GM18505 (cell line): ENCODE results near the gene CREB5.
A peak's percentile ranks its signal among the peaks of the same experiment; 100 is the strongest.
"Not testable (repeated sequence)": the region's sequence is repeated elsewhere in the genome, so short reads cannot be mapped to it uniquely, and the experiment has no call there.

Source experiments
- ATAC-seq: cut with Tn5 transposase; IDR thresholded peaks from one replicate; pipeline ENCODE4 v1.9.1; 2021; ENCODE audit not compliant: unreplicated experiment
- POLR2A ChIP-seq: IDR thresholded peaks from 4 replicates; pipeline ENCODE4 v1.6.1; 2011; ENCODE audit warnings: borderline replicate concordance; ENCODE audit not compliant: insufficient read depth, insufficient read length; ENCODE audit errors: extremely low read depth

CREB5 gene

DNA sequence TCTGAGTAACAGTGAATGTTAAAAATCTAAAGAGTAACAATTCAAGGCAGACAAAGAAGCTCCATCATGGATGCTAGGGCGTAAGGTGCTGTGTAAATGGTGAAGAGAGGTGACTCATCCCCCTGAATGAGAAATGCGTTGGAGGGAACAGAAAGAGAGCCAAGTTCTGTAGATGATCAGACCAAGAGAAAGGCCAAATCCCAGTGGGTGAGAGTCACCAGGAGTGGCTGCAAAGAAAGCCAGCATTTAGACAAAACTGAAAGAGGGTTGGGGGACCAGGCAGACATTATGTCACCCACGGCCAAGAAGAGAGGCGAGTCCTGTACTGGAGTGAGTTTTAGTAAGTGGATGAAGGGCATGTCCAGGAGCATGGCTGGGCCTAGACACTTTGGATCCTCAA is 392.7 kb downstream of the CREB5 start:
- no peak for TF ChIP-seq POLR2A
- ATAC-seq = no peak

DNA sequence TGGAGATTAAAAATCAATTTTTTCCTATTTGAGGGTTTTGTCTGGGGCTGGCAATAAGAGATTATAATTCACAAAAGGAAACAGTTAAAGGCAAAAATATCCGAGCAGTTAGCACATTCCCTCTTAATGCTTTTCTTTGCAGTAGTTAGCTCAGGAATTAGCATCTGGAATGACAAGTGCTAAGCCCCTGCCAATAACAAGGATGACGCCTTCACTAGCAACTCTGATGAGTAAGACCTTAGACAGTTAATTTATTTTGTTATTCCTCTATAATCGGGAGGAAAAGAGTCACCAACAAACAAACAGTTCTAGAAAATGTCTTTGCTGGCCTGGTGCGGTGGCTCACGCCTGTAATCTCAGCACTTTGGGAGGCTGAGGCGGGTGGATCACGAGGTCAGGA is 394.5 kb downstream of the CREB5 start:
- no peak for ATAC-seq
- TF ChIP-seq POLR2A = no peak

DNA sequence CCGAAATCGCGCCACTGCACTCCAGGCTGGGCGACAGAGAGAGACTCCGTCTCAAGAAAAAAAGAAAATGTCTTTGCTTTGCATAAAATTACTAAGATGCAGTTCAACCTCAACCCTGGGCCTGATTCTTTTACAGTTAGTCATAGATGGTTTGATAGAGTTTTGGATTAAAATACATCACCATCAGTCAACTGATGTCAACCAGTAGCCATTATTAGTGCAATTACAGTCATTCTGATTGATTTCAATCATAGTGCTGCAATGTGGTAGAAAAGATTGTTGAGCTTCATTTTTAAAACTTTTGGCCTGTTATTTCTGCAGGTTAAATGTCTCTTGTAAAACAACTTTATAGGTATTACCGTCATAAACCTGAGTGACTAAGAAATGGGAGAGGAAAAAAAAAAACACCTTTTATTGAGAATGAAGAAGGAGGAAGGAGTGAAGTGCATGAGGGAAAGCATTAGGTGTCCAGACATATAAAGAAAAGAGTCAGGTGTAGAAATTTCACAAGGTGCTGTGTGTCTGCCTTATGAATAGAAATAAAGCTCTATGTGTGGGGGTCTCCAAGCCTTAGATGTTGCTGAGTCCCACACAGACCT is 395.2 kb downstream of the CREB5 start:
- TF ChIP-seq POLR2A = no peak
- no peak for ATAC-seq

GRCh38 chr7:28808796-28809533 is 396.6 kb downstream of the CREB5 start:
- ATAC-seq = no peak
- no peak for TF ChIP-seq POLR2A

- no peak for TF ChIP-seq POLR2A
- no peak for ATAC-seq
These were observed 398.7 kb downstream of the CREB5 start for GRCh38 chr7:28811008-28811407.

GRCh38 chr7:28811701-28812430 is 399.5 kb downstream of the CREB5 start:
- no peak for TF ChIP-seq POLR2A
- no peak for ATAC-seq

DNA sequence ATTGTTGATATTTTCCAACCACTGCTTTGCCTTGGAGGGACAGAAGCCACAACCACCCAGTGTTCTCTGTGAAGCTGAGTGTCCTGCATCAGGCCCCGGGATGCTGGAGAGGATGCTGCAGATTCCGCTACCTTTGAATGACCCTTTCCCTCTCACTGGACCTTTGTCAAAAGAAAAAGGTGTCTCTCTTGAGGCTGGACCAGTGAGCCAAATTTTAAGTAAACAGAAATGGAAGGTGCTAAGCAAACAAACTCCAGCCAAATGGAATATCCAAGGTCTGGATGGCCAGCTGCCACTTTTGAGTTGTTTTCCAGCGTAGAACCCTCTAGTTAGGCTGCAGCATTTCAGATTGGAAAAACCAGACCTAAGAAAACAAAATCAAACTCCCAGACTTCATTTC is 400.3 kb downstream of the CREB5 start:
- no peak for ATAC-seq
- no peak for TF ChIP-seq POLR2A

DNA sequence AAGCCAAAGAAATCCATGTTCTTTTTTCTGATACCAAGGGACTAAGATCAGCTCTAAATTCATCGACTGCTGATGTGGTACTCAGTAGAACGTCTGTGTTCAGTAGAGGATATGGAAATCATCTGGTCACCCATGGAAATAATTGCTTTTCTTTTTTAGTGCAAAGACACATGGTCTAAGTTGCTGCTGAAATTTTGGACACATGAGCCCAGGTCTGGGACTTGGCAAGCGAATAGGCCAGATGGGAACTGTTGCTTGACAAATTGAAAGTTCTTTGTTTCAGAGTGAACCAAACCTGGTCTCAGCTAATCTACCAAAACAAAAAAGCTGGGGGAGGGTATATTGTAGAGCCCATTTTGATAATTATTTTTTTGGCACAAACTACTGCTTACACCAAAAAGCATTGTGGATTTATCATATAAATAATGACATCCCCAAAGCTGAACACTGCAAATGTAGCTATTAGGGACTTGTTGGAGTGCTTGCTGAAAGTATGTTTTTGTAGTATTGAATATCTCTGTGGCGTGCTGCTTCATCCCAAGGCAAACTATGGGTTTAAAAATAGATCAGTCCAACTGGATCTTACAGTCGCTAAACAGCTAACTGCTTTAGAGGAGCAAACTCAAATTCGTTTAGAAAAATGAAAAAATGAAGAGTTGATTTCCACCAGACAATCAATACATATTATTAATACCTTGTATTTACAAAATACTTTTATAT is 401.1 kb downstream of the CREB5 start:
- no peak for TF ChIP-seq POLR2A
- ATAC-seq = no peak

DNA sequence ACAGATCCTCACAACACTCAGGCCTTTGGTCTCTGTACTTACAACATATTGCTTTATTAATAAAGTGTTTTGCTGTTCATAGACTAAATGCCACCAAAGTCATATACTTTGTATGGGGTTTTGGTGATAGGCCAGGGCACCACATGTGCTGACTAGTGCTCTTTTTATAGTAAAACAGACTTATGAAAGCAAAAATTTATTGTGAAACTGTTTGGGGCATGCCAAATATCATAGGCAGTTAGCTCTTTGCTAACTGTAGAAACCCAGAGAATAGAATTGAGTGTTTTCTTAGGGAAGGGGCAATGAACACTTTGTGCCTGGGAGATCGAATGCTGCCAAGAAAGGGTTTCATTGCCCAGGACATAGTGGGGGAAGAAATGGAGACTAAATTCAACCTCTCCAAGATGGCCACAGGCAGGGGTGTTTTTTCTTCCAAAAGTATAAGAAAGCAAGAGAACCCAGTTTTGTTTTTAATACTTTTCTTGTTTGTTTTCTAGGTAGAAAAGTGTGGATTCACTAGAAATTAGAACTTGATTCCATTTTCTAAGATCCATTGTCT is 403.1 kb downstream of the CREB5 start:
- TF ChIP-seq POLR2A = no peak
- peak; percentile 28 for ATAC-seq

DNA sequence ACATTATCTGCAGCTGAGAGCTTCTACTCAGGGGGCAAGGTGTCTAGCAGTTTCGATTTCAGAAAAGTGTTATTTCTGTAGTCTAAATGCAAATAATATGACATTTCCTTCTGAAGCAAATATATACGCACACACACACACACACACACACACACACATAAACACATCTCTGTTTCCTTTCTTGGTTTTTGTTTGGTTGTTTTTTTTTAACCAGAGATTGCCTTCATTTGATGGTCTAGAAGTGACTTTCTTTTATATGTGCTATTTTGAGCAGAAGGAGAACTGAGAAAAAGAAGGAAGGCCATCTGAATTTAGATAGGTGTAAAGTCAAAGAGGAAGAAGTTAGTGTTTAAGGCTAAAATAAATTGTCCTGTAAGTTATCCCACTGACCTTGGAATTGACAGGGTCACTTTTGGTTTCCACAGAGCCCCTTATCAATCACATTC is 403.6 kb downstream of the CREB5 start:
- peak; percentile 74 for ATAC-seq
- TF ChIP-seq POLR2A = no peak

DNA sequence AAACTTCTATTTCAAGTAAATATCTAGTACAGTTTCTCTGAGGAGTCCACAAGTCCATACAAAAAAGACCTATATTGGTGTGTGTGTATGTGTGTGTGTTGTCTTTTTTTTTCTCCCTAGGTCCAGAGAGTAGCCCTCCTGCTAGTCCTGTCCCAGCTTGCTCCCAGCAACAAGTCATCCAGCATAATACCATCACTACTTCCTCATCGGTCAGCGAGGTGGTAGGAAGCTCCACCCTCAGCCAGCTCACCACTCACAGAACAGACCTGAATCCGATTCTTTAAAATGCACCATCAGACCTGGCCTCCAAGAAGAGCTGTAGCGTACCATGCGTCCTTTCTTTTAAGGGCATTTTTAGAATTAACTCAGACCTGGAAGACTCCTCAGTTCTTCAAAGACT is 406.7 kb downstream of the CREB5 start:
- ATAC-seq = no peak
- no peak for TF ChIP-seq POLR2A

- TF ChIP-seq POLR2A = no peak
- no peak for ATAC-seq
These were observed 411.3 kb downstream of the CREB5 start for GRCh38 chr7:28823582-28823981.

GRCh38 chr7:28825817-28826448 is 413.6 kb downstream of the CREB5 start:
- not testable (repeated sequence) for ATAC-seq
